Measurements from ENCODE around the gene SLC27A4.

The SLC27A4 gene

DNA sequence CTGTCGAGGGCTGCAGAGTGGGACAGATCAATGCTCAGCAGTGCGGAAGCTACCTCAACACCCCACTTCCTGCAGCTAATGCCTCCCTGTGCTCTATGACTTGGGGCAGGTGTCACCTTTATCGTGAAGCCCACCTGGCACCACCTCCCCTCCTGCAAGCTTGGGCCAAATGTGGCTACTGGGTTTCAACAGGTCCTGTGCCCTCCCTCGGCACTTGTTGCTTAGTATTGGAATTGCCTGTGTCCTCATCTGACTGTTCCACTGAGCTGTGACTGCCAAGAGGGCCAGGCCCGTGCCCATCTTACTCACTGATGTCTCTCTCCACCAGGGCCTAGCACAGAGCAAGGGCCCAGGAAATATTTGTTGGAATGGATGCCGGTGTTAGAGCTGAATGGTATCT is 9.4 kb downstream of the SLC27A4 start:
- H3K4me3 ChIP-seq (ENCODE audit: low read depth, low read length) = no peak overlapping the region
- in situ Hi-C loops (cut with HindIII; ENCODE audit: low pct_ligation_motif_present, low sequenced_read_pairs) = no loop called here
- DNase-seq = no peak
- TF ChIP-seq, protein P1, sequence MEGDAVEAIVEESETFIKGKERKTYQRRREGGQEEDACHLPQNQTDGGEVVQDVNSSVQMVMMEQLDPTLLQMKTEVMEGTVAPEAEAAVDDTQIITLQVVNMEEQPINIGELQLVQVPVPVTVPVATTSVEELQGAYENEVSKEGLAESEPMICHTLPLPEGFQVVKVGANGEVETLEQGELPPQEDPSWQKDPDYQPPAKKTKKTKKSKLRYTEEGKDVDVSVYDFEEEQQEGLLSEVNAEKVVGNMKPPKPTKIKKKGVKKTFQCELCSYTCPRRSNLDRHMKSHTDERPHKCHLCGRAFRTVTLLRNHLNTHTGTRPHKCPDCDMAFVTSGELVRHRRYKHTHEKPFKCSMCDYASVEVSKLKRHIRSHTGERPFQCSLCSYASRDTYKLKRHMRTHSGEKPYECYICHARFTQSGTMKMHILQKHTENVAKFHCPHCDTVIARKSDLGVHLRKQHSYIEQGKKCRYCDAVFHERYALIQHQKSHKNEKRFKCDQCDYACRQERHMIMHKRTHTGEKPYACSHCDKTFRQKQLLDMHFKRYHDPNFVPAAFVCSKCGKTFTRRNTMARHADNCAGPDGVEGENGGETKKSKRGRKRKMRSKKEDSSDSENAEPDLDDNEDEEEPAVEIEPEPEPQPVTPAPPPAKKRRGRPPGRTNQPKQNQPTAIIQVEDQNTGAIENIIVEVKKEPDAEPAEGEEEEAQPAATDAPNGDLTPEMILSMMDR (IDR thresholded peaks at IDR 0.05; ENCODE audit: low read depth, low read length, missing control alignments) = no peak
- H3K27ac ChIP-seq = no peak overlapping the region
- H3K27me3 ChIP-seq (replicated peaks) = no peaks in the 10 kb centered on the region
- H3K36me3 ChIP-seq (replicated peaks) = peaks cover 37% of the 10 kb centered on the region

DNA sequence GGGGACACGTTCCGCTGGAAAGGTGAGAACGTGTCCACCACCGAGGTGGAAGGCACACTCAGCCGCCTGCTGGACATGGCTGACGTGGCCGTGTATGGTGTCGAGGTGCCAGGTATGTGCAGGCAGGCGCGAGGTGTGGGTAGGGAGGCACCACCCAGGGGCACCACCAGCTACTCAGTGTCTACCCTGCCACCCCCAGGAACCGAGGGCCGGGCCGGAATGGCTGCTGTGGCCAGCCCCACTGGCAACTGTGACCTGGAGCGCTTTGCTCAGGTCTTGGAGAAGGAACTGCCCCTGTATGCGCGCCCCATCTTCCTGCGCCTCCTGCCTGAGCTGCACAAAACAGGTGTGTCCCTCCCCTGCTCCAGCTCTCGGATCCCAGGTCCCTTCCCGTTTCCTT is 15.1 kb downstream of the SLC27A4 start:
- Histone ChIP-seq H3K27me3 (replicated peaks) (no peaks in the 10 kb centered on the region), H3K4me3 (ENCODE audit: low read depth, low read length) (no peak overlapping the region), H3K27ac (no peak overlapping the region), H3K36me3 (replicated peaks) (peaks cover 21% of the 10 kb centered on the region)
- TF ChIP-seq, protein P1 (IDR thresholded peaks at IDR 0.05; ENCODE audit: low read depth, low read length, missing control alignments) = no peak
- in situ Hi-C loops (cut with HindIII; ENCODE audit: low pct_ligation_motif_present, low sequenced_read_pairs) = no loop called here
- no peak for DNase-seq

DNA sequence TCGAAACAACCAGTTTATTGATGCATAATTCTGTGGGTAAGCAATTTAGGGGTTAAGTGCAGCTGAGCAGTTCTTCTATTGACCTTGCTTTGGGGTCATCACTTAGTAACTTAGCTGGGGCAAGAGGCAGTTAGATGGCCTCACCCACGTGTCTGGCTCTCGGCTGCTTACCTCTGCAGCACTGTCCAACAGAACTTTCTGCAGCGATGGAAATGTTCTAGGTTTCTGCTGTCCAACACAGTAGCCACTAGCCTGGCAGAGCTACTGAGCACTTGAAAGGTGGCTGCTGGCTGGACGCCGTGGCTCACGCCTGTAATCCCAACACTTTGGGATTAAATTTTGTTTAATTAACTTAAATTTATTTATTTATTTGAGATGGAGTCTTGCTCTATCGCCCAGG is 17.8 kb downstream of the SLC27A4 start:
- TF ChIP-seq, protein P1 (IDR thresholded peaks at IDR 0.05; ENCODE audit: low read depth, low read length, missing control alignments) = no peak
- no peak for DNase-seq
- Histone ChIP-seq H3K27me3 (replicated peaks) (no peaks in the 10 kb centered on the region), H3K27ac (no peak overlapping the region), H3K36me3 (replicated peaks) (peaks cover 13% of the 10 kb centered on the region), H3K4me3 (ENCODE audit: low read depth, low read length) (no peak overlapping the region)
- in situ Hi-C loops (cut with HindIII; ENCODE audit: low pct_ligation_motif_present, low sequenced_read_pairs) = no loop called here

DNA sequence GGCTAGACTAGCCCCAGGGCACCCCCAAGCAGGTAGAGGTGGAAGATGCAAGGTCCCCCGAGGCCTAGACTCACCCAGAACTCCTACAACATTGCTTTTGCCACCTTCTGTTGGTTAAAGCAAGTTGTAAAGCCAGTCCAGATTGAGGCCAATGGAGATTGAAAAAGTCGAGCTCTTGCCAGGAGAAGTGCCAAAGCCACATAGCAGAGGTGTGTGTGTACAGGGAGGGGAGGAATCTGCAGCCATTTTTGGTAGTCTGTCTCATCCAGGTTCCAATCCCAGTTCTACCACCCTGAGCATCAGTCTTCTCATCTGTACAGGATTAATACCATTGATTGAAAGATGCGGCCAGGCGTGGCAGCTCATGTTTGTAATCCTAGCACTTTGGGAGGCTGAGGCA is 18.5 kb downstream of the SLC27A4 start:
- H3K4me3 ChIP-seq (ENCODE audit: low read depth, low read length) = no peak overlapping the region
- H3K36me3 ChIP-seq (replicated peaks) = peaks cover 13% of the 10 kb centered on the region
- TF ChIP-seq, protein P1 (IDR thresholded peaks at IDR 0.05; ENCODE audit: low read depth, low read length, missing control alignments) = no peak
- no peaks in the 10 kb centered on the region for H3K27me3 ChIP-seq (replicated peaks)
- in situ Hi-C loops (cut with HindIII; ENCODE audit: low pct_ligation_motif_present, low sequenced_read_pairs) = no loop called here
- no peak for DNase-seq
- H3K27ac ChIP-seq = no peak overlapping the region

DNA sequence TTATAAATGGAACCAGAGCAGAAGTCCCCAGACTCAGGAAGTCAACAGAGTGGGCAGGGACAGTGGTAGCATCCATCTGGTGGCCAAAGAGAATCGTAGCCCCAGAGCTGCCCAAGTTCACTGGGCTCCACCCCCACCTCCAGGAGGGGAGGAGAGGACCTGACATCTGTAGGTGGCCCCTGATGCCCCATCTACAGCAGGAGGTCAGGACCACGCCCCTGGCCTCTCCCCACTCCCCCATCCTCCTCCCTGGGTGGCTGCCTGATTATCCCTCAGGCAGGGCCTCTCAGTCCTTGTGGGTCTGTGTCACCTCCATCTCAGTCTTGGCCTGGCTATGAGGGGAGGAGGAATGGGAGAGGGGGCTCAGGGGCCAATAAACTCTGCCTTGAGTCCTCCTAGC is 20.5 kb downstream of the SLC27A4 start:
- Histone ChIP-seq H3K27me3 (replicated peaks) (no peaks in the 10 kb centered on the region), H3K36me3 (replicated peaks) (peaks cover 3% of the 10 kb centered on the region), H3K27ac (no peak overlapping the region), H3K4me3 (ENCODE audit: low read depth, low read length) (no peak overlapping the region)
- in situ Hi-C loops (cut with HindIII; ENCODE audit: low pct_ligation_motif_present, low sequenced_read_pairs) = no loop called here
- no peak for DNase-seq
- TF ChIP-seq, protein P1 (IDR thresholded peaks at IDR 0.05; ENCODE audit: low read depth, low read length, missing control alignments) = no peak

DNA sequence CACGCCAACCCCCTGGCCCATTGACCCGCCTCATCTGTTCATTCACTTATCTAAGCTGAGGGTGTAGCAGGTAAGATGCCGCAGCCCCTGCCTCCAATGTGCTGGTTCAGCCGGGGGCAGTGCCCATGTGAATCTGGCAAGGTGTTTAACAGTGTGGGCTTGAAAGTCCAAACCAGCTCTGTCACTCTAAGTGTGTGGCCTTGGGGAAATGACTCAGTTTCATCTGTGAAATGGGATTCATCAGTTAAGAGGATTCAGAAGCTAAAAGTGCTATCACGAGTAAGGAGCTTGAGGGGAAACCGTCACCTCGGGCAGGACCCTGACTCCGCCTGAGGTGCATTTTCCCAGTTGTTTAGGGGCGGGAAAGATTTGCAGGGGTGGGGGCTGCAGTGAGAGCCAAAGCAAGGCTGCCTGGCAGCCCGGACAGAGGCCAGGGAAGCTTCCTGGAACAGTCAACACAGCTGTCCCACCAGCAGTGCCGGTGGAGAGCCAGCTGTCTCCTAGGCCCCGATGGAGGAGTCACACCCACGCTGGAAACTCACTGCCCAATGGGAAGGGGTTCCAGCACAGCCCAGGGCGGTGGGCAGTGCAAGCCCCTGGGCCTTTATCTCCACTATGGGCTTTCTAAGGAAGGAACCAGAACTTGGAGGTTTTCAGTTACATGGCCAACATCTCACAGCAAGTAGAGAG is 21.1 kb downstream of the SLC27A4 start:
- Histone ChIP-seq H3K27ac (no peak overlapping the region), H3K36me3 (replicated peaks) (peaks cover 2% of the 10 kb centered on the region), H3K4me3 (ENCODE audit: low read depth, low read length) (peak overlapping the region; percentile 60), H3K27me3 (replicated peaks) (no peaks in the 10 kb centered on the region)
- no peak for DNase-seq
- TF ChIP-seq, protein P1 (IDR thresholded peaks at IDR 0.05; ENCODE audit: low read depth, low read length, missing control alignments) = no peak
- in situ Hi-C loops (cut with HindIII; ENCODE audit: low pct_ligation_motif_present, low sequenced_read_pairs) = no loop called here

Measured in brain microvascular endothelial cell (primary cell).